Glutamatergic neuron (in vitro differentiated cells): ENCODE results near the gene ADRM1. TPM values are rescaled to one million over a fixed set of nuclear protein-coding genes. Genes with fewer than 3 reads are reported as not detected.

Source experiments
- DNase-seq: peaks from one replicate; pipeline ENCODE4 v3.0.0; 2022
- H3K27ac Mint-ChIP-seq: one replicate; pipeline ENCODE4 v1.8.0; 2020; ENCODE audit warnings: mild to moderate bottlenecking, mixed read lengths, inconsistent platforms; ENCODE audit not compliant: unreplicated experiment
- H3K27me3 Mint-ChIP-seq: one replicate; pipeline ENCODE4 v1.8.0; 2020; ENCODE audit warnings: mild to moderate bottlenecking, moderate library complexity, mixed read lengths, inconsistent platforms; ENCODE audit not compliant: unreplicated experiment
- H3K36me3 Mint-ChIP-seq: one replicate; pipeline ENCODE4 v1.8.0; 2020; ENCODE audit warnings: mild to moderate bottlenecking, mixed read lengths, inconsistent platforms; ENCODE audit not compliant: unreplicated experiment
- H3K4me1 Mint-ChIP-seq: one replicate; pipeline ENCODE4 v1.8.0; 2020; ENCODE audit warnings: mild to moderate bottlenecking, low read depth, mixed read lengths, inconsistent platforms; ENCODE audit not compliant: unreplicated experiment
- H3K4me3 Mint-ChIP-seq: one replicate; pipeline ENCODE4 v1.8.0; 2020; ENCODE audit warnings: mild to moderate bottlenecking, mixed read lengths, inconsistent platforms; ENCODE audit not compliant: unreplicated experiment
- H3K9me3 Mint-ChIP-seq: one replicate; pipeline ENCODE4 v1.8.0; 2020; ENCODE audit warnings: mild to moderate bottlenecking, moderate library complexity, mixed read lengths, inconsistent platforms; ENCODE audit not compliant: unreplicated experiment
- CTCF ChIP-seq: fragments of 200-600 bp; sonication (generic); IDR thresholded peaks from one replicate; pipeline ENCODE4 v1.5.0; 2021; ENCODE audit not compliant: partially characterized antibody, unreplicated experiment
- total RNA-seq: library from RNA; stranded (reverse); fragmentation: NEBNext Ultra II Directional; extraction: Animal tissue kit (Norgen Biotek cat#: 25700); gene quantifications from one replicate; pipeline ENCODE4 v1.2.1, GENCODE V29; 2021; ENCODE audit not compliant: unreplicated experiment

Gene ADRM1
- total RNA-seq, 1 donor from 2014 or later: 74.8 TPM

- peaks cover 11% of the 10 kb centered on the region for H3K4me1 Mint-ChIP-seq
- H3K27me3 Mint-ChIP-seq: peaks cover 3% of the 10 kb centered on the region
- no peak overlapping the region for H3K27ac Mint-ChIP-seq
- peaks cover 4% of the 10 kb centered on the region for H3K9me3 Mint-ChIP-seq
- TF ChIP-seq CTCF: no peak
- H3K4me3 Mint-ChIP-seq: no peak overlapping the region
- peaks cover 7% of the 10 kb centered on the region for H3K36me3 Mint-ChIP-seq
- DNase-seq: no peak
Observed at GRCh38 chr20:62258499-62259293, 44.1 kb upstream of the ADRM1 start.

- H3K27me3 Mint-ChIP-seq: peaks cover 3% of the 10 kb centered on the region
- no peak for TF ChIP-seq CTCF
- peaks cover 4% of the 10 kb centered on the region for H3K9me3 Mint-ChIP-seq
- DNase-seq: no peak
- peaks cover 7% of the 10 kb centered on the region for H3K36me3 Mint-ChIP-seq
- H3K27ac Mint-ChIP-seq: no peak overlapping the region
- H3K4me3 Mint-ChIP-seq: no peak overlapping the region
- H3K4me1 Mint-ChIP-seq: peaks cover 8% of the 10 kb centered on the region
Observed at GRCh38 chr20:62259294-62259565, 43.6 kb upstream of the ADRM1 start.

- Mint-ChIP-seq H3K27me3 (peaks cover 3% of the 10 kb centered on the region), H3K27ac (no peak overlapping the region), H3K36me3 (peaks cover 13% of the 10 kb centered on the region), H3K4me3 (no peak overlapping the region), H3K9me3 (peaks cover 7% of the 10 kb centered on the region), H3K4me1 (peaks cover 3% of the 10 kb centered on the region)
- TF ChIP-seq CTCF: no peak
- DNase-seq: no peak
Observed at GRCh38 chr20:62262064-62262463, 40.7 kb upstream of the ADRM1 start.

- DNase-seq: no peak
- H3K27ac Mint-ChIP-seq: no peak overlapping the region
- peaks cover 3% of the 10 kb centered on the region for H3K27me3 Mint-ChIP-seq
- peaks cover 13% of the 10 kb centered on the region for H3K36me3 Mint-ChIP-seq
- no peak overlapping the region for H3K4me3 Mint-ChIP-seq
- no peak for TF ChIP-seq CTCF
- peaks cover 7% of the 10 kb centered on the region for H3K4me1 Mint-ChIP-seq
- peaks cover 7% of the 10 kb centered on the region for H3K9me3 Mint-ChIP-seq
Observed at GRCh38 chr20:62263396-62263795, 39.4 kb upstream of the ADRM1 start.

GRCh38 chr20:62265365-62265764 lies 37.4 kb upstream of the ADRM1 start:
- Mint-ChIP-seq H3K36me3 (peaks cover 13% of the 10 kb centered on the region), H3K27ac (no peak overlapping the region)
- no peak for DNase-seq

More at GRCh38 chr20:62265365-62265764, 37.4 kb upstream of the ADRM1 start:
- Mint-ChIP-seq H3K9me3 (peaks cover 4% of the 10 kb centered on the region), H3K27me3 (peaks cover 3% of the 10 kb centered on the region), H3K4me1 (peaks cover 14% of the 10 kb centered on the region), H3K4me3 (no peak overlapping the region)
- TF ChIP-seq CTCF: no peak
